ENCODE measurements around the gene ILKAP.

The ILKAP gene

DNA sequence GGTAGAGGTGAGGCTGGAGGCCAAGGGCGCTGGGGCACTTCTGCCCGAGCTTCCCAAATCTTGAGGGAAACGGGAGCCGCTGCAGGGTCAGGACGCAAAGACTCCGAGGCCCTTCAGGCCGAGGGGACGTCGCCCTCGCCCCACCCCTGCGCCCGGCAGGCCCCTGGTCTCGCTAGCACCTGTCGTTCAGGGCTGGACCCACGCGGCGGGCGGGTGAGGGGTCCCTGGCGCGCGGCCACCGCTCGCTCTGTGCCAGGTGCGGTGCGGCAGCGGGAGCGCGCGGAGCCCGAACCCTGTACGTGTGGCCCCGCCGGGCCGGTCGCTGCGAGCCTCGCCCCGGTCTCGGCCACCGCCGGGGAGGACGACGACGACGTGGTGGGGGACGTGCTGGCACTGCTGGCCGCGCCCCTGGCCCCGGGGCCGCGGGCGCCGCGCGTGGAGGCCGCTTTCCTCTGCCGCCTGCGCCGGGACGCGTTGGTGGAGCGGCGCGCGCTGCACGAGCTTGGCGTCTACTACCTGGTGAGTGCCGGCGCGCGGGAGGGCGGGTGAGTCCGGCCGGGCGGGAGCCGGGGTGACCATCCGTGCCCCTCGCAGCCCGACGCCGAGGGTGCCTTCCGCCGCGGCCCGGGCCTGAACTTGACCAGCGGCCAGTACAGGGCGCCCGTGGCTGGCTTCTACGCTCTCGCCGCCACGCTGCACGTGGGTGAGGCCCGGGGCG lies 39.9 kb downstream of the ILKAP start:
- DNase-seq, result no peak

DNA sequence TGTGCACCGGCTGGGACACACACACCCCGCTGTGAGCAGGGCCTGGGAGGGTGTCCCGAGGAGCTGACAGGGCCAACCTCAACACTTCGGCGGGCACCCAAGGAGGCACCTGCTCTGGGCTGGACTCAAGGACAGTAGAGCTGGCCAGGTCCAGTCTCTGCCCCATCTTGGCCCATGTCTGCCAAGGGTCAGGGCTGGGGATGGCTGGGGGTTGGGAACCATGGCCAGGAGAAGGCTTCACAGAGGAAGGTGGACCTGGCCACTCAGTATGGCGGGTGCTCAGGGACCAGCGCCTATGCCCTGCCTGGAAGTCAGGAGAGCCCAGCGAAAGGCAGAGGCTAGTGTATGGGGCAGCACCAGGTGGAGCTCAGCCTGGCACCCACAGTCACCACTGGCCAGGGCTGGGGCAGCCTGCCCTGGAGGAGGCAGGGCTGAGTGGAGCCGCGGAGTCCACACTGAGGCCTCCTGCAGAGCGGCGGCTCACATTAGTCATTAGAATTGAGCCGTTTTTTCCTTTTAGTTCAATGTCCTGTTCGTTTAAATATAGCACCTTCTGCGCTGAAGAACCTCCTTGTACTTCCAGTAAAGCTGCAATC lies 40.6 kb downstream of the ILKAP start:
- DNase-seq, result no peak

DNA sequence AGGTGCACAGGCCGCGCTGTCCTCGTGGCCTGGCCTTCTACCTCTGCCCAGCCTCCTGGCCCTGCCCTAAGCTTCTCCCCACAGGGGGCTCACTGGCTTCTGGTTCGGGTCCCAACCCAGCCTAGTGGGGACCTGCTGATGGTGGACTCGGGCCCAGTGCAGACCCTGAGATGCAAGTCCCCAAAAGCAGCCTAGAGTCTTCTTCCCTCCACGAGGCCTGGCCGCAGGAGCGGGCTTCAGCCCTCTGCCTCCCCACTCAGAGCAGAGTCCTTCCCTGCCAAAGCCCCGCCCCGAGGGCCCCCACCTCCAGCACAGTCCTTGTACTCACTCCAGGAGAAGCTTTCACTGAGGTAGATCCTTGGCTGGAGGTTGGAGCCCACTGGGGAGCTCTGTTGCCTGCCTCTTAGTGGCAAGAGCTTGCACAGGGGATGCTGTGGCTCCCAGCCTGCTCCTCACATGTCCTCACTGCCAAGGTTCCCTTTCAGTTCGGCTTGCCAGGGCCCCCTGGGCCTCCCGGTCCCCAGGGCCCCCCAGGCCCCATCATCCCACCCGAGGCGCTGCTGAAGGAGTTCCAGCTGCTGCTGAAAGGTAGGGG lies 41.1 kb downstream of the ILKAP start:
- no peak for DNase-seq

DNA sequence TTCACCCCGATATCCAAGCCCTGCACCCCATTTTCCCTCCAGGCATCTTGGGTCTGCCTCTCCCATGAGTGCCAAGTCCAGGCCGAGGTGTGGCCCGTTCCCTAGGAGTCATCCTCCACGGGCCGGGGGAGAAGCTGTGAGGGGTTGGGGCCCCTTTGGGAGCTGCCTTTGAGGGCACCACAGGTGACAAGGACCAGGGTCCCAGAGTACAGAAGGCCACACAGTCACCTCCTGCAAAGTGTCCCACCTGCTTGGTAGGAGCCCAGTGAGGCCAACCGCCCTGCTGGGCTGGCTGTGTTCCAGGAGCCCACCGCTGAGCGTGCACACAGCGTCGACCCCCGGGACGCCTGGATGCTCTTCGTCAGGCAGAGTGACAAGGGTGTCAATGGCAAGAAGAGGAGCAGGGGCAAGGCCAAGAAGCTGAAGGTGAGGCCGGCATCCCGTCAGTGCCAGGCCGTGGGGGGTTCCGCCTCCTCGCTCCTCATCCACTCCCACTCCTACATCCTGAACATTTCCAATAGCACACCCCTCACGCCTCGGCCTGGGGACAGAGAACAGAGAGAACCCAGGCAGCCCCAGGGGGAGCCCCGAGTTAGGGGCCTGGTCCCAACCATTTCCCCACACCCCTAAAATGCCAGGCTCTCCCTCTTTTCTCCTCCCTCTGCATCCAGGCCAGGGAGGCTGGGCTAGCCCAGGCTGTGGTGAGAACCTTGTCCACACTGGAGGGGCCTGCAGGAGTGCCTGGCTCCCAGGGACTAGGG lies 42.0 kb downstream of the ILKAP start:
- DNase-seq, result no peak

DNA sequence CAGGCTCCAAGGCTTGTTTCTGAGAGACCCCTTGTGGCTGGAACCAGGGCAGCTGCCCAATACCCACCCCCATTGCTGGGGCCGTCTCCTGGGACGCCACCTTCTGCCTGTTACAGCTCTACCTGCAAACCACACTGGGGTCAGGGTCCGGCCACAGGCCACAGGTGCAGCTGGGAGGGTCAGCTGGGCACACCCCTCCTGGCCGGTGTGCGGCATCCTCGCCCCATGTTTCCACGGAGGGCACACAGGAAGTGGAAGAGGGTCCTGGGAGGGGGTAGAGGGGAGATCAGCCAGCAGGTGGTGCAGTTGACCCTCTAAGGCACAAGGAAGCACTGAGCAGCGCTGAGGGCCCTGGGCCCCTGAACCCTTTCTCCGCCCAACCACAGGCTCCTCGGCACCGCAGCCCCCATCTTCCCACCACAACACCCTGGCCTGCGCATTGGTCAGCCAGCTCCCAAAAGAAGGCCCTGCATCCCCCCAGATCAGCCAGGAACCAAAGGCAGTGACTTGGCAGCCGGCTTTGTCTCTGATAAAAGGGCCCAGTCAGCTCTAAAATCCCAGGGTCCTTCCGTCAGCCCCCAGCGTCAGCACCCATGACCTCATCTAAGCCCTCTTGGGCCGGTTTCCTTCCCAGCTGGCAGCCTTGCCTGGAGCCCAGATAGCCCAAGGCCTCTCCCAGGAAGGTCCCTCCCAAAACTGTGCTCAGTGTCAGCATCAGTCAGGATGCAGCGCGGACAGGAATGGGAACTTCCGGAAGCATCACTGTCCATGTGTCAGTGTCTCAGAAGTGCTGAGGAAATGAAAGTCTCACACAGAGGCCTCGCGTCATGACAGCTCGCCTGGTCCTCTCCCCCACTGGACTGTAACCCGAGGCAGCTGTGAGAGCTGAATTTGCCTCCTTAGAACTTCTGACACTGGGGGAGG lies 43.0 kb downstream of the ILKAP start:
- DNase-seq, result no peak

DNA sequence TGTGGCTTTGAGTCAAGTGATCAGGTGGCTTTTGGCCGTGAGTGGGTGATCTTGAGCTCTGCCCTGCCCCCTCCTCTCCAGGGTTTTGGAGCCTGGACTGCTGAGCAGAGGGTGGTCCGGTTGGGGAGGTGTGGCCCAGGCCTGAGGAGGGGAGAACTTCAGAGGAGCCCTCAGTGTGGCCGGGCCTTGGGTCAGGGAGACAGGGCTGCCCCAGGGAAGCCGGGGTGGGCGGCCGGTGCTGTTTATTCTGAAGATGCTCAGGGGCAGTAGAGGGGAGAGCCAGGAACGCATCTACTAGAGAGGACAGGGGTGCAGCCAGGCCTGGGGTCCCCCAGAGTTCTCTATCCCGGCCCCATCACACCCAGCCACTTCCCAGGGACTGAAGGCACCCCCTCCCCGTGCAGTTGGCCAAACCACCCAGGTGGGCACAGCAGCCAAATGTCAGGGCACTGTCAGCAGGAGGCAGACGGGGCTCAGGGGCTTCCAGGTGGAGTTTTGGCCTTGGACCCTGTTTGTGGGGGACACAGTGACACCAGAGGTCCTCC lies 43.8 kb downstream of the ILKAP start:
- no peak for DNase-seq

DNA sequence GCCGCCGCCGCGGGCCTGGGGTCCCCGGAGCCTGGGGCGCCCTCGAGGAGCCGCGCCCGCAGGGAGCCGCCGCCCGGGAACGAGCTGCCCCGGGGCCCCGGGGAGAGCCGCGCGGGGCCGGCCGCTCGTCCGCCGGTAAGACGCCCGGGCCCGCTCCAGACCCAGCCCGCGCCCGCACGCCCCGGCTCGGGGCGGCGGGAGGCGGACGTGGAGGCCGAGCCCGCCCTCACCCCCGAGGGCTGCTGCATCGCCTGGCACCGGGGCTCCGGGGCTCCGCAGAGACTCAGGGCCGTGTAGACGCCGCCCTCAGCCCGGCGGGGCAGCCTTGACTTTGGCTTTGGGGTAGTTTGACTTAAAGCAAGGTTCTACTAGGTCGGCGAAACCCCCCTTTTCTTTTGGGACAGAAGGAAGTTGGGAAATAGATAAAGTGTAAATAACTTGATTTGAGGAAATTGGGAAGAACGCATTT lies 44.4 kb downstream of the ILKAP start:
- DNase-seq, result no peak

DNA sequence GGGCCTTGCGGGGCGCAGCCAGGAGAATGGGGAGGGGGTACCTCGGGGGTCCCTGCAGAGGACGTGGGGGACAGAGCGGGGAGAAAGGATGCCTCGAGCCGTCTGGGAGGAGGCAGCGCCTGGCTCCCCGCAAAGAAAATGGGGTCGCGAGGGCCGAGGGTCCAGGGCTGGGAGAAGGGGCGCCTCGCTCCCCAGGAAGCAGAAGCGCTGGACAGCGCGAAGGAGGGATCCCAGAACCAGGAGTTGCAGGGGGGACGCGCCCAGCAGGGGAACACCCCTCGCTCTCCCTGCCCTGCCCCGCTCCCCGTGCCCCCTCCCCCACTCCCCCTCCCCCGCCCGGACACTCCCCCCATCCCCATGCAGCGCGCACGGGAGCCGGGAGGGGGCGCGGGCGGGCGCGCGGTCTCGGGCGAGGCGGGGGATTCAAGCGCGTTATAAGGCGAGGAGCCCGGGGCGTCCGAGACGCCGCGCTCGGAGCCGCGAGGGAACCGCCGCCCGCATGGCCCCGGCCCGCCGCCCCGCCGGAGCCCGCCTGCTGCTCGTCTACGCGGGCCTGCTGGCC lies 44.9 kb downstream of the ILKAP start, which contains the start of gene ERFE:
TSS of gene ERFE (plus strand) at position 462 of the 562 bp plus-strand sequence. CDS start at position 500, 38 bp downstream.
- peak; percentile 33 to 41 for DNase-seq

DNA sequence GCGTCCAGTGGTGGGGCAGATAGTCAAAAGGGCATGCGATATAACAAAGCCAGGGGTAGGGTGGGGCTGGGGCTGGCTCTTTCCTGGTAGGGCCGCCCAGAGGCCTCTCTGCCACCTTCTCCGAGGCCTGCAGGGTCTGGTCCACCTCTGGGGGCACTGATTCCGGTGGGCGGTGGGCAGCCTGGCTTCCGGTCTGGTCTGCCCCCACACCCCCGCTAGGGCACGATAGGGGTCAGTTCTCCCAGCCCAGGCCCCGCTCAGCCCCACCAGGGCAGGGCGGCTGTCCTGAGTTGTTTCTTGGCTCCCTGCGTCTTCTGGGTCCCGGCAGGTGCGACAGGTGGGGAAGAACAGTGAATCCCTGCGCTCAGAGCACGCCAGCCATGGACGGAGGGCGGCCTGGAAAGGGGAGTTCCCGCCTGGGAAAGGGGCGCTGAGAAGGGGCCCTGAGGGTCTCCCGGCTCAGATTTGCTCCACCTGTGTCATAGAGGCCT lies 45.4 kb downstream of the ILKAP start:
- DNase-seq, result no peak

DNA sequence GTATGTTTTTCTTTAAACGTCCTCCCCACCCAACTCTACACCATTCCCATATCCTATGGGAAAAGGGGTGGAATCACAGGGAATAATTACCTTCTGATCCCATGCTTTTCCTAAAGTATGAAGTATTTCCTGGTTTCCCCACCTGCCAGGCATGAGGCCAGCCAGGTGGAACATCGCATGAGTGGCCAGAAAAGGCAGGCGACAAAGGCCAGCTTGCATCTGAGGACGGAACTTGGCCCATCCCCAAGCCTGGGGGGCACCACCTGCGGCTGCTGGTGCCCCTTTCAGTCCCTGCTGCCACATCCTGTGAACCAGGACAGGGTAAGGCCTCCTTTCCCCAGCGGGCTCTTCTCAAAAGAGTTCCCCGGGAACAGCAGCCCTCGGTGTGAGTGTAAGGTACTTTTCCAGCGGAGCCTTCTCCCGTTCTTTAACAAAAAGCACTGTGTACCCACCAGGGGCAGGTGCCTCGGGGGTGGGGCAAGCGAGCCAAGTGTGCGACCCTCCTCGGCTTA lies 45.9 kb downstream of the ILKAP start:
- DNase-seq, result no peak

DNA sequence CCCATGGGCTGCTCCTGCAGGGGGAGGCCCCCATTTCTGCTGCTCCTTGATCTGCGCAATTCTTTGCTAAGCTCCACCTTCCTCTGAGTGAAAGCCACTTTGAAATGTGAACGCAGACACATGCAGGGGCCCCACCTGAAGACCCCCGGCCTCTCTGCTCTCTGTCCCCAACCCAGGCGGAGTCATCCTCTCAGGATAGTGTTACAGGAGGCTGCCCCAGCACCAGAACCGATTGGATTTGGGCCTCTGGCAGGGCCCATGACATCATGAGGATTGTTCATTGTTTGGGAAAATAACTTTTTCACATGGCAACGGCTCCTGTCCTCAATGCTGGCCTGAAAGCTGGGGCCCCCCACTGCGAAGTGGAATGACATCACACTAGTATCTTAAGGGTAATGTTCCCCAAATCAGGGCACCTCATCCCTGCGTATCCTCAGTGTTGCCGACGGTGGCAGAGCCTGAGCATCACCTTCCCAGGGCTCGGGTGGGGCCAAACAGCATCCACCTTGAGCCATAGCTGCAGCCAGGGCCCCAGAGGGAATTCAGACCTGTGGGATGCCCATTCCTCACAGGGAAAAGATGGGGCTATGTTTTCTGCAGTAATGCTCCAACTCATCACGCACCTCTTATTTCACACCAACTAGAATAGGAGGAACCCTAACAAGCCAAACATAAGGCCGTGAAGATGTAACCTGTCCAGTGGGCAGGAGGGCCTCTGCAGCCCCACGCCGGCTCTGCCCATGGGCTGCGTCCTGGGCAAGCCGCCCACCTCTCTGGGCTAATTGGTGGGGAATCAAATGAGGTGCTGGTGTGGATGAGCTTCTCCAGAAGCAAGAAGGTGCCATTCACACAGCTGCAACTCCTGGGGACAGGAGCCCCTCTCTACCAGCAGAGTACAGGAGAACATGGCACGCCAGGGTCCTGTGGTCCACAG lies 47.5 kb downstream of the ILKAP start:
- no peak for DNase-seq

DNA sequence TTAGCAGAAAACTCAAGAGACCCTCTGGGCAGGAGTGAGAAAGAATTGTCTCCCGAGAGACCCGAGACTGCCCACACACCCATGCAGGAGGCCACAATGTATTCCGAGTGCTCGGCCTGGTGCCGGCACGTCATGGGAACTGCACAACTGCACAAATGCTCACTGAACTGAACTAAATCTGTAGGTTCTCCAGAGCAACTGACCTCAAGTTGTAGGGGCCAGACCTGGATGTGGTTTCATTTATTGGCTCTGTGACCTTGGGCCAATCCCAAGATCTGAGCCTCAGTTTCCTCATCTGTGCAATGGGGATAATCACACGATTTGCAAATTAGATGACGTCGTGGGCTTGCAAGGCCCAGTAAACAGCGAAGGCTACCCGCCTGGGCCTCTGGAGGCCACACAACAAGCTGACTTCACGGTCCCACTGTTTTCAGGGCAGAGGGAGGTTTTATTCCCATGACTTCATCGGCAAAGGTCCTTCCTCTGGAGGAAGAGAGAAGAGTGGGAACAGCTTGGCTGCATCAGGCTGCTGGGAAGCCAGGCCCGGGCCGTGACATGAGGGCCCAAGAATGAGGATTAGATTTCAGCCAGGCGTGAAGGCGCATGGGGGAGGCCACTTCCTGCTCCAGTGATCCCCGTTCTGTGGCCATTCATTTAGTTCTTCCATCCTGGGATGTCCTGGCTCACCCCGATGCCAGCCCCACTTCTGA lies 48.3 kb downstream of the ILKAP start:
- DNase-seq, result no peak

DNA sequence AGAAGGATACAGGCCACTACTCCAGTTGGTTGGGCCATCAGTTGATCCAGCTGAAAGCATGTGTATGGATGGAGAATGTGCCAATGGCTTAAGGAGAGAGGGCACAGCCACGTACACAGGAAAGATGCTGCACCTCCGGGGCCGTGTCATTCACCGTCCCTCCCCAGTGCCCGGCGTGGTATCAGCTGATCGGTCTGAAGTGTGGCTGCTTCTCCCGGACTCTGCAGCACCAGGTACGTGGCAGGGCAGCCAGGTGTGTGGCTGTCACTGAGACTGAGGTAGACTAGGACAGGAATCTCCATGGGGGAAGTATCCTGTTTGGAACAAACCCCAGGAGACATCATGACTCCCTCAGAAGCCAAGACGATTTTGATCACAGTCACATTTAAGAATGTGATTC lies 48.9 kb downstream of the ILKAP start:
- no peak for DNase-seq

DNA sequence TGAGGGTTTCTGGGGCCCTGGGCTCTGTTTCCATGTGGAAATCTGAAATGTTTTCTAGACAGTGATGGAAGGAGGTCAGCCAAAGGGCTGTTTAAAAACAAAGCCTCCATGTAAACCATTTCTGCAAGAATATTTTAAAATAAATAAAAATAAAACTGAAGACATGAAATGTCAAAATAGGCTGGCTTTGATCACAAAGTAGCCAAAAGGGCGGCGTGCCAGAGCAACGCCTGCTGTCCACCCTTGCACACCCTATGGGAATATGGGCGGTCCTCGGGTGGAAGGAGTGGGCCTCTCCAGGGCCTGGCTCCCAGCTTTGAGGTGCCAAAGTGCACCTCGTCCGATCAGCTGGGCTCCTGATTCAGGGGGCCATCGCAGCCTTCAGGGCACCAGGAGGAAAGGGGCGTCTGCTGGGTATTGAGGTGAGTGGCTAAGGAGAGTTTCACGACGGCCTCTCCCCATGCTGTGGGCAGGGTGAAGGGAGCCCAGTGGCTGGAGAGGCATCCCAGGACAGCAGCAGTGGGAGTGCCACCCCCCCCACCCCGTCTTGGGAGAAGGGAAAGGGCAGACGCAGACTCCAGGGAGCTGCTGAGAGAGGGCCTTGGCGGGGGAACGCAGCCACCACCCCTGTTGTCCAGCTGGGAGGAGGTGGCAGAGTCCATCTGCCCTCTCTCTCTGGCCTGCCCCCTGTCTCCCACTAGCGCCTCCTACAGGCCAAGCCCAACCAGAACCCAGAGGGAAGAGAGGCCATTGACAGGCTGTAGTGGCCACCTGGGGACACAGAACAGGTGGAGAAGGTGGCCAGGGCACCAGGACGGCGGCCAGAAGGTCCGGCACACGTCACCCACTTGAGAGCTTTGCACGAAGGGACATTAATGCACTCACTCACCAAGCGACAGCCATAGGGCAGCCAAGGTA lies 50.5 kb downstream of the ILKAP start:
- no peak for DNase-seq

DNA sequence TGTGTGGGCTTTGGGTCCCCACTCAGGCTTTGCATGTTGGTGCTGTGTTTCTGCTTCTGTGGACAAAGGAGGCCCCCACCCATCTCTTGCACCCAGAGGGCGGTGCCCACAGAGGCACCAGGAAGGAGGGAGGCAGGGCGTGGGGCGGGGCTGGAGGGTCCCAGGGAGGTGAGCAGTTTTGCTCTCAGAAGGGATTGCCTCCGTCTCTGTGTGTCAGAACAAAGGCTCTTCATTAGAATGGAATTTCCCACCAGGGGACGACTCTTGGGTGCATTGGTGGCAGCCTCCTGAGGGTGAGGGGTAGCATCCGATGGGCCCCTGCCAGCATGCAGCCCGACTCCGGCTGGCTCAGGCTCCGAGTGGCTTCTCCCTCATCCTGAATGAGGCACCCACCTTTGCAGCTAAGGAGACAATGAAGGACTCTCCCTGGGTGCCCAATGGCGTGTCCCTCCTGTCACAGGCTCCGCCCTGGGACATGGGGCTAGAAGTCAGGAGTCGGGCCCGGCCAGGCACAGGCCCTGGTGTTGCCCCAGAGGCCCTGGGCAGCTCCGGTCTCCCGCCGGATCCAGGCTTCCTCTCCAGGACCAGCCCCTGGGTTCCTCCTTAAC lies 51.8 kb downstream of the ILKAP start:
- DNase-seq, result no peak

DNA sequence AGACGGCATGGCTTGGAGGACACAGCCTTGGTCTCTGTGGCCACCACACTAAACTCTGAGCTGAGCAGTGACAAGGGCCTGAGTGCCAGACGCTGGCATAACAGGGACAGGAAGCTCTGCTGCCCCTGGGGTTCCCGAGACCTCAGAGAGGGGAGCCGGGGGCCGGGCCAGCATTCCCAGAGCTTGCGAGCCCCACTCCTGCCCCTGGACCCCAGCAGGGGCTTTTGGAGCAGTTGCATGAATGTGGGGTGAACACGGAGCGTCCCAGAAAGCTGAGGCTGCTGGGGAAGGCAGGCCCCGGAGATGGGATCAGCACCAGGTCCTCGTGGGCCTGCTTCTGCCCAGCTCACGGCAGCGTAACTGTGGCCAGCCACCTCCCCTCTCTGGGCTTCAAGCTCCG lies 52.3 kb downstream of the ILKAP start:
- no peak for DNase-seq

DNA sequence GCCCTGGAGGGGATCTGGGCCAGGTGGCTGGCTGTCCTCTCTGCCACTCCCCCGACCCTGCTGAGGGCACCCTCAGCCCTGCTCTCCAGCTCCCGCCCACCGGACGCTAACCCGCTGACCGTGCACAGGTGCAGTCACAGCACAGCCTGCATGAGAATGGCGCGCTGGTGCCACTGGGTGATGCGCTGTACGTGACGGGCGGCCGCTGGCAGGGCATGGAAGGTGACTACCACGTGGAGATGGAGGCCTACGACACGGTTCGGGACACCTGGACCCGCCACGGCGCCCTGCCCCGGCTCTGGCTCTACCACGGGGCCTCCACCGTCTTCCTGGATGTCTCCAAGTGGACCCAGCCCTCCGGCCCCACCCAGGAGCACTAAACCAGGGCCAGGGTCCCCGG lies 52.8 kb downstream of the ILKAP start:
- no peak for DNase-seq

Data from CD4-positive, alpha-beta T cell treated with Interleukin-4 for 1 hour (primary cell).